ENCODE data around the gene PRPF4.
A peak's percentile ranks its signal among the peaks of the same experiment; 100 is the strongest.

Gene PRPF4

DNA sequence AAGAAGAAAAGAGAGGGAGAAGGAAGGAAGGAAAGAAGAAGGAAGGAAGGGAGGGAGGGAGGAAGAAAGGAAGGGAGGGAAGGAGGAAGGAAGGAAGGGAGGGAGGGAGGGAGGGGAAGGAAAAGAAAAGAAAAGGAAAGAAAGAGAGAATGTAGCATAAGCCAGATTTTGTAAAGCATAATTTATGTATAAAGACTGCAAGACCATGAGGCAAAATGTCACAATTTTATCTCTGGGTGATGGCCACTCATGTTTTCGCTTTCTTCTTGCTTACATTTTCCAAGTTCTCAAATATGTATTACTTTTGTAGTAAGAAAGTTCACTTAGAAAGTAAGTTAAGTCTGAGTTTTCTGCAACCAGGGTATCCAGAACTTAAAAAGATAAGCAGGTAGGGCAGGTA is 31.1 kb downstream of the PRPF4 start:
- H3K27me3 ChIP-seq (ENCODE audit: insufficient read depth, poor library complexity, severe bottlenecking), result no peaks in the 10 kb centered on the region
- DNase-seq (ENCODE audit: low read depth in 1 of 2, low spot score in 1 of 2), result no peak
- no peak overlapping the region for H3K4me3 ChIP-seq (replicated peaks; ENCODE audit: insufficient read depth, low read length)
- H3K27ac ChIP-seq (replicated peaks), result no peak overlapping the region
- TF ChIP-seq SPI1 (IDR thresholded peaks at IDR 0.05; ENCODE audit: borderline replicate concordance, low read depth), result no peak
- TF ChIP-seq, protein P1, sequence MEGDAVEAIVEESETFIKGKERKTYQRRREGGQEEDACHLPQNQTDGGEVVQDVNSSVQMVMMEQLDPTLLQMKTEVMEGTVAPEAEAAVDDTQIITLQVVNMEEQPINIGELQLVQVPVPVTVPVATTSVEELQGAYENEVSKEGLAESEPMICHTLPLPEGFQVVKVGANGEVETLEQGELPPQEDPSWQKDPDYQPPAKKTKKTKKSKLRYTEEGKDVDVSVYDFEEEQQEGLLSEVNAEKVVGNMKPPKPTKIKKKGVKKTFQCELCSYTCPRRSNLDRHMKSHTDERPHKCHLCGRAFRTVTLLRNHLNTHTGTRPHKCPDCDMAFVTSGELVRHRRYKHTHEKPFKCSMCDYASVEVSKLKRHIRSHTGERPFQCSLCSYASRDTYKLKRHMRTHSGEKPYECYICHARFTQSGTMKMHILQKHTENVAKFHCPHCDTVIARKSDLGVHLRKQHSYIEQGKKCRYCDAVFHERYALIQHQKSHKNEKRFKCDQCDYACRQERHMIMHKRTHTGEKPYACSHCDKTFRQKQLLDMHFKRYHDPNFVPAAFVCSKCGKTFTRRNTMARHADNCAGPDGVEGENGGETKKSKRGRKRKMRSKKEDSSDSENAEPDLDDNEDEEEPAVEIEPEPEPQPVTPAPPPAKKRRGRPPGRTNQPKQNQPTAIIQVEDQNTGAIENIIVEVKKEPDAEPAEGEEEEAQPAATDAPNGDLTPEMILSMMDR (IDR thresholded peaks at IDR 0.05; ENCODE audit: insufficient read depth, low read length), result no peak
- TF ChIP-seq, protein P2, sequence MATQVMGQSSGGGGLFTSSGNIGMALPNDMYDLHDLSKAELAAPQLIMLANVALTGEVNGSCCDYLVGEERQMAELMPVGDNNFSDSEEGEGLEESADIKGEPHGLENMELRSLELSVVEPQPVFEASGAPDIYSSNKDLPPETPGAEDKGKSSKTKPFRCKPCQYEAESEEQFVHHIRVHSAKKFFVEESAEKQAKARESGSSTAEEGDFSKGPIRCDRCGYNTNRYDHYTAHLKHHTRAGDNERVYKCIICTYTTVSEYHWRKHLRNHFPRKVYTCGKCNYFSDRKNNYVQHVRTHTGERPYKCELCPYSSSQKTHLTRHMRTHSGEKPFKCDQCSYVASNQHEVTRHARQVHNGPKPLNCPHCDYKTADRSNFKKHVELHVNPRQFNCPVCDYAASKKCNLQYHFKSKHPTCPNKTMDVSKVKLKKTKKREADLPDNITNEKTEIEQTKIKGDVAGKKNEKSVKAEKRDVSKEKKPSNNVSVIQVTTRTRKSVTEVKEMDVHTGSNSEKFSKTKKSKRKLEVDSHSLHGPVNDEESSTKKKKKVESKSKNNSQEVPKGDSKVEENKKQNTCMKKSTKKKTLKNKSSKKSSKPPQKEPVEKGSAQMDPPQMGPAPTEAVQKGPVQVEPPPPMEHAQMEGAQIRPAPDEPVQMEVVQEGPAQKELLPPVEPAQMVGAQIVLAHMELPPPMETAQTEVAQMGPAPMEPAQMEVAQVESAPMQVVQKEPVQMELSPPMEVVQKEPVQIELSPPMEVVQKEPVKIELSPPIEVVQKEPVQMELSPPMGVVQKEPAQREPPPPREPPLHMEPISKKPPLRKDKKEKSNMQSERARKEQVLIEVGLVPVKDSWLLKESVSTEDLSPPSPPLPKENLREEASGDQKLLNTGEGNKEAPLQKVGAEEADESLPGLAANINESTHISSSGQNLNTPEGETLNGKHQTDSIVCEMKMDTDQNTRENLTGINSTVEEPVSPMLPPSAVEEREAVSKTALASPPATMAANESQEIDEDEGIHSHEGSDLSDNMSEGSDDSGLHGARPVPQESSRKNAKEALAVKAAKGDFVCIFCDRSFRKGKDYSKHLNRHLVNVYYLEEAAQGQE (IDR thresholded peaks at IDR 0.05; ENCODE audit: insufficient replicate concordance, low read depth), result no peak
- no peak for TF ChIP-seq GABPA (IDR thresholded peaks at IDR 0.05; ENCODE audit: low read depth)
- no peak for TF ChIP-seq POLR2AphosphoS5 (IDR thresholded peaks at IDR 0.05; ENCODE audit: low read depth)

GRCh38 chr9:113307396-113307975 is 32.0 kb downstream of the PRPF4 start:
- no peak overlapping the region for H3K4me3 ChIP-seq (replicated peaks; ENCODE audit: insufficient read depth, low read length)
- no peak for DNase-seq (ENCODE audit: low read depth in 1 of 2, low spot score in 1 of 2)
- H3K27ac ChIP-seq (replicated peaks), result no peak overlapping the region
- no peaks in the 10 kb centered on the region for H3K27me3 ChIP-seq (ENCODE audit: insufficient read depth, poor library complexity, severe bottlenecking)
- TF ChIP-seq, protein P1 (IDR thresholded peaks at IDR 0.05; ENCODE audit: insufficient read depth, low read length), result no peak
- TF ChIP-seq POLR2AphosphoS5 (IDR thresholded peaks at IDR 0.05; ENCODE audit: low read depth) (no peak), GABPA (IDR thresholded peaks at IDR 0.05; ENCODE audit: low read depth) (no peak), SPI1 (IDR thresholded peaks at IDR 0.05; ENCODE audit: borderline replicate concordance, low read depth) (no peak)
- TF ChIP-seq, protein P2 (IDR thresholded peaks at IDR 0.05; ENCODE audit: insufficient replicate concordance, low read depth), result no peak

GRCh38 chr9:113309204-113309813 is 33.9 kb downstream of the PRPF4 start:
- Histone ChIP-seq H3K27me3 (ENCODE audit: insufficient read depth, poor library complexity, severe bottlenecking) (no peaks in the 10 kb centered on the region), H3K27ac (replicated peaks) (no peak overlapping the region), H3K4me3 (replicated peaks; ENCODE audit: insufficient read depth, low read length) (no peak overlapping the region)
- peak in 1 of 2 experiments; percentile 45 for DNase-seq (ENCODE audit: low read depth in 1 of 2, low spot score in 1 of 2)
- TF ChIP-seq GABPA (IDR thresholded peaks at IDR 0.05; ENCODE audit: low read depth) (no peak), SPI1 (IDR thresholded peaks at IDR 0.05; ENCODE audit: borderline replicate concordance, low read depth) (no peak), POLR2AphosphoS5 (IDR thresholded peaks at IDR 0.05; ENCODE audit: low read depth) (no peak)
- TF ChIP-seq, protein P1 (IDR thresholded peaks at IDR 0.05; ENCODE audit: insufficient read depth, low read length), result peak; percentile 59
- TF ChIP-seq, protein P2 (IDR thresholded peaks at IDR 0.05; ENCODE audit: insufficient replicate concordance, low read depth), result no peak

Data from HL-60 (cell line).